K562 treated with DMSO at 1 percent for 24 hours (cell line): ENCODE data around the gene PJA2. TPM values are rescaled to one million over a fixed set of nuclear protein-coding genes. Genes with fewer than 3 reads are reported as not detected.

ENCODE experiments used
- total RNA-seq: library from RNA; unstranded; fragments of 300-600 nt; gene quantifications from 2 replicates; pipeline ENCODE4 v1.2.3, GENCODE V29; 2022; ENCODE audit warnings: low read depth; ENCODE audit not compliant: insufficient read depth

PJA2 gene, protein sequence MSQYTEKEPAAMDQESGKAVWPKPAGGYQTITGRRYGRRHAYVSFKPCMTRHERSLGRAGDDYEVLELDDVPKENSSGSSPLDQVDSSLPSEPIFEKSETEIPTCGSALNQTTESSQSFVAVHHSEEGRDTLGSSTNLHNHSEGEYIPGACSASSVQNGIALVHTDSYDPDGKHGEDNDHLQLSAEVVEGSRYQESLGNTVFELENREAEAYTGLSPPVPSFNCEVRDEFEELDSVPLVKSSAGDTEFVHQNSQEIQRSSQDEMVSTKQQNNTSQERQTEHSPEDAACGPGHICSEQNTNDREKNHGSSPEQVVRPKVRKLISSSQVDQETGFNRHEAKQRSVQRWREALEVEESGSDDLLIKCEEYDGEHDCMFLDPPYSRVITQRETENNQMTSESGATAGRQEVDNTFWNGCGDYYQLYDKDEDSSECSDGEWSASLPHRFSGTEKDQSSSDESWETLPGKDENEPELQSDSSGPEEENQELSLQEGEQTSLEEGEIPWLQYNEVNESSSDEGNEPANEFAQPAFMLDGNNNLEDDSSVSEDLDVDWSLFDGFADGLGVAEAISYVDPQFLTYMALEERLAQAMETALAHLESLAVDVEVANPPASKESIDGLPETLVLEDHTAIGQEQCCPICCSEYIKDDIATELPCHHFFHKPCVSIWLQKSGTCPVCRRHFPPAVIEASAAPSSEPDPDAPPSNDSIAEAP
- total RNA-seq = 33.1 and 41.2 TPM in 2 replicates

DNA sequence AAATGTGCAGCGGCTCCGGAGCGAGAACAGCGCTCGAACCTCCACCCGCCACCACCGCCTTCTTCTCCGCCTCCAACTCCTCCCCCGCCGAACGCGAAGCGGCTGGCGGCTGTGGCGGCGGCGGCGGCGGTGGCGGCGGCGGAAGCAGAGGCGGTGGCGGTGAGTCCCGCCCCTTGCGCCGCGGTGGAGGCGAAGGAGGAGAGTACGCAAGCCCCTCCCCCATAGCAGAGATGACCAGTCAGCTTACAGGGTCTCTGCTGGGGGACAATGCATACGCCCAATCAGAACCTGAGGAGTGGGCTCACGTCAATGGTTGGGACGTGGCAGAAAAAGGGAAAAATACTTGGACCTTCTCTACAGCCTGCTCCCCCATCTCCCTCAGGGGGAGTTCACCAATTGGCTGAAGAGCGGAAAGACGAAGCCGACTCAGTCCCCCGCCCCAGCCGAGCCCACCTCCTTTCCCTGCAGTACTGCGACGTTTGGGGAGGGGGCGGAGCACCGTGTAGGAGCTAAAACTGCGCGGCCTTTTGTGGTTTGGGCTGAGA is at the start of gene PJA2:
TSS of gene PJA2 (minus strand) at position 131 of the 545 bp plus-strand sequence. CDS start 26,541 bp downstream, outside the sequence.

